OCI-LY3 (cell line): ENCODE measurements around the gene HS6ST1.

Source experiments
- H2AFZ ChIP-seq: fragments of 200-600, 300-600 bp; shearing (Covaris generic); 2 replicates; pipeline ENCODE4 v1.6.0; 2014; ENCODE audit warnings: antibody characterized with exemption, low read depth, low read length
- H3K27ac ChIP-seq: fragments of 200-600, 300-600 bp; sonication (generic); 2 replicates; pipeline ENCODE4 v1.5.1; 2014; ENCODE audit warnings: mild to moderate bottlenecking, low read length, moderate library complexity, mixed read lengths
- H3K27me3 ChIP-seq: fragments of 200-600, 300-600 bp; sonication (generic); 2 replicates; pipeline ENCODE4 v1.6.1; 2014; ENCODE audit warnings: low read depth, low read length, mixed read lengths
- H3K36me3 ChIP-seq: fragments of 200-600, 300-600 bp; sonication (generic); replicated peaks from 2 replicates; pipeline ENCODE3; 2014; ENCODE audit warnings: low read depth, low read length, mixed read lengths
- H3K4me1 ChIP-seq: fragments of 300-600, 200-600 bp; sonication (generic); 2 replicates; pipeline ENCODE4 v1.6.1; 2014; ENCODE audit warnings: low read length, mixed read lengths
- H3K4me2 ChIP-seq: fragments of 200-600, 300-600 bp; sonication (generic); 2 replicates; pipeline ENCODE4 v1.6.1; 2014; ENCODE audit warnings: low read length, mixed read lengths
- H3K4me3 ChIP-seq: fragments of 300-600, 200-600 bp; sonication (generic); 2 replicates; pipeline ENCODE4 v1.5.1; 2014; ENCODE audit warnings: antibody characterized with exemption, mild to moderate bottlenecking, low read length, moderate library complexity
- H3K79me2 ChIP-seq: fragments of 300-600, 200-600 bp; shearing (Covaris generic); 2 replicates; pipeline ENCODE4 v1.6.1; 2014; ENCODE audit warnings: mild to moderate bottlenecking, low read length, mixed read lengths
- H3K9ac ChIP-seq: fragments of 300-600, 200-600 bp; shearing (Covaris generic); 2 replicates; pipeline ENCODE4 v1.6.0; 2014; ENCODE audit warnings: mild to moderate bottlenecking, low read length, moderate library complexity
- H3K9me3 ChIP-seq: fragments of 200-600, 300-600 bp; shearing (Covaris generic); 2 replicates; pipeline ENCODE4 v1.6.1; 2014; ENCODE audit warnings: low read length, mixed read lengths; ENCODE audit not compliant: insufficient read depth
- H4K20me1 ChIP-seq: fragments of 200-600, 300-600 bp; sonication (generic); 2 replicates; pipeline ENCODE4 v1.6.1; 2016; ENCODE audit warnings: low read length, mixed read lengths; ENCODE audit not compliant: insufficient read depth
- EZH2phosphoT487 ChIP-seq: fragments of 200-600 bp; shearing (Covaris generic); IDR thresholded peaks from 2 replicates; pipeline ENCODE4 v1.6.1; 2018; ENCODE audit warnings: antibody characterized with exemption, mixed run types, low read depth
- TF ChIP-seq, protein P1 (sequence below): fragments of 200-600, 300-600 bp; sonication (generic); IDR thresholded peaks from 2 replicates; pipeline ENCODE4 v1.5.1; 2014; ENCODE audit warnings: antibody characterized with exemption, low read length, low read depth

Gene HS6ST1

GRCh38 chr2:128280158-128280871 lies 38.4 kb downstream of the HS6ST1 start:
- Histone ChIP-seq H3K4me3 (no peak overlapping the region), H3K9ac (no peak overlapping the region), H3K4me1 (no peaks in the 10 kb centered on the region), H4K20me1 (peaks cover 14% of the 10 kb centered on the region; the same call in 1 of the 2 replicates), H3K27me3 (no peaks in the 10 kb centered on the region), H3K79me2 (0 out of 2 replicates have a peak, but pooled peaks cover 2% of the 10 kb centered on the region), H3K27ac (no peak overlapping the region), H2AFZ (no peak overlapping the region), H3K36me3 (peaks cover 5% of the 10 kb centered on the region), H3K4me2 (no peak overlapping the region), H3K9me3 (no peaks in the 10 kb centered on the region)
- TF ChIP-seq, protein P1, sequence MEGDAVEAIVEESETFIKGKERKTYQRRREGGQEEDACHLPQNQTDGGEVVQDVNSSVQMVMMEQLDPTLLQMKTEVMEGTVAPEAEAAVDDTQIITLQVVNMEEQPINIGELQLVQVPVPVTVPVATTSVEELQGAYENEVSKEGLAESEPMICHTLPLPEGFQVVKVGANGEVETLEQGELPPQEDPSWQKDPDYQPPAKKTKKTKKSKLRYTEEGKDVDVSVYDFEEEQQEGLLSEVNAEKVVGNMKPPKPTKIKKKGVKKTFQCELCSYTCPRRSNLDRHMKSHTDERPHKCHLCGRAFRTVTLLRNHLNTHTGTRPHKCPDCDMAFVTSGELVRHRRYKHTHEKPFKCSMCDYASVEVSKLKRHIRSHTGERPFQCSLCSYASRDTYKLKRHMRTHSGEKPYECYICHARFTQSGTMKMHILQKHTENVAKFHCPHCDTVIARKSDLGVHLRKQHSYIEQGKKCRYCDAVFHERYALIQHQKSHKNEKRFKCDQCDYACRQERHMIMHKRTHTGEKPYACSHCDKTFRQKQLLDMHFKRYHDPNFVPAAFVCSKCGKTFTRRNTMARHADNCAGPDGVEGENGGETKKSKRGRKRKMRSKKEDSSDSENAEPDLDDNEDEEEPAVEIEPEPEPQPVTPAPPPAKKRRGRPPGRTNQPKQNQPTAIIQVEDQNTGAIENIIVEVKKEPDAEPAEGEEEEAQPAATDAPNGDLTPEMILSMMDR: no peak
- TF ChIP-seq EZH2phosphoT487: no peak

- no peak overlapping the region for H3K9ac ChIP-seq
- TF ChIP-seq, protein P1: no peak
- TF ChIP-seq EZH2phosphoT487: no peak
- H3K79me2 ChIP-seq: 0 out of 2 replicates have a peak, but pooled peaks cover 2% of the 10 kb centered on the region
- H3K9me3 ChIP-seq: no peaks in the 10 kb centered on the region
- no peak overlapping the region for H3K4me2 ChIP-seq
- peaks cover 14% of the 10 kb centered on the region; the same call in 1 of the 2 replicates for H4K20me1 ChIP-seq
- H3K4me1 ChIP-seq: no peaks in the 10 kb centered on the region
- no peak overlapping the region for H2AFZ ChIP-seq
- no peak overlapping the region for H3K27ac ChIP-seq
- no peaks in the 10 kb centered on the region for H3K27me3 ChIP-seq
- no peak overlapping the region for H3K4me3 ChIP-seq
- peaks cover 11% of the 10 kb centered on the region for H3K36me3 ChIP-seq
These were observed 38.9 kb downstream of the HS6ST1 start for GRCh38 chr2:128279786-128280157.

- Histone ChIP-seq H3K36me3 (peaks cover 17% of the 10 kb centered on the region), H3K9ac (no peak overlapping the region), H3K27ac (no peak overlapping the region), H3K4me2 (no peak overlapping the region), H3K27me3 (no peaks in the 10 kb centered on the region), H3K79me2 (0 out of 2 replicates have a peak, but pooled peaks cover 2% of the 10 kb centered on the region), H3K4me1 (no peaks in the 10 kb centered on the region), H2AFZ (no peak overlapping the region), H3K9me3 (no peaks in the 10 kb centered on the region), H4K20me1 (peaks cover 14% of the 10 kb centered on the region; the same call in 1 of the 2 replicates), H3K4me3 (no peak overlapping the region)
- TF ChIP-seq, protein P1: no peak
- no peak for TF ChIP-seq EZH2phosphoT487
These were observed 39.7 kb downstream of the HS6ST1 start for GRCh38 chr2:128279009-128279408.

DNA sequence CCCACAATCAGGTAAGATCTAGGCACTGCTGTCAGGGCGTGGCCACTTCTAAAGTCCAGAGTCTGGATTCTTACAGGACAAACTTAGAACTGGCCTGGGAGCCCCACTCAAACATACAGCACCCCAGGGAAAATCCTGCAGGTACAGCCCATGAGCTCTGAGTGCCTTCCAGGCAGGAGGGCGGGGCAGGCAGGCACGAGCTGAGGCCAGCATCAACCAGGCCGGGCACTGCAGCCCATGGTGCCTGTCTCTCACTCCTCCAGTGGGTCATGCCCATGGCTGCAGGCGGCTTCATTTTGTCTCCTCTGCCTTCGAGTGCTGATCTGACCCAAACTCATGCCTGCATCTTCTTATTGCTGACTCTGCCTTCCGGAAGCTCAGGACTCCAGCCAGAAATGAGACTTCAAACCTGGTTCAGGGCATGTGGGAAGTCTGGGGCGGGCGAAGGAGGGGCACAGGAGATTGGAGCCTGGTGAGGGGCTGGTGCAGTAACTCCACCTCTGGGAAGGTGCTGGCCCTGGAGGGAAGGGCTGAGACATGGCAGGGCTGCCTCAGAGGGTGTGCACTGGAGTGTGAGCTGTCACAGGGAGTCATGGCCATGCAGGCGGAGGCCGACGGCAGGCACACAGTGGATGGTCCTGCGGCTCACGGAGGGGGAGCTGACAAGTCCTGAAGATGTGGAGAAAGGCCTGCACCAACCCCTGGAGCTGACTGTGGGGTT lies 40.5 kb downstream of the HS6ST1 start:
- Histone ChIP-seq H3K9ac (no peak overlapping the region), H3K4me3 (no peak overlapping the region), H2AFZ (no peak overlapping the region), H3K79me2 (0 out of 2 replicates have a peak, but pooled peaks cover 2% of the 10 kb centered on the region), H4K20me1 (peaks cover 9% of the 10 kb centered on the region; the same call in 1 of the 2 replicates), H3K27ac (no peak overlapping the region), H3K4me2 (no peak overlapping the region), H3K36me3 (peaks cover 20% of the 10 kb centered on the region), H3K4me1 (no peaks in the 10 kb centered on the region), H3K27me3 (no peaks in the 10 kb centered on the region), H3K9me3 (no peaks in the 10 kb centered on the region)
- TF ChIP-seq, protein P1: no peak
- no peak for TF ChIP-seq EZH2phosphoT487
